Measurements from ENCODE around the gene SCN9A.

DNA sequence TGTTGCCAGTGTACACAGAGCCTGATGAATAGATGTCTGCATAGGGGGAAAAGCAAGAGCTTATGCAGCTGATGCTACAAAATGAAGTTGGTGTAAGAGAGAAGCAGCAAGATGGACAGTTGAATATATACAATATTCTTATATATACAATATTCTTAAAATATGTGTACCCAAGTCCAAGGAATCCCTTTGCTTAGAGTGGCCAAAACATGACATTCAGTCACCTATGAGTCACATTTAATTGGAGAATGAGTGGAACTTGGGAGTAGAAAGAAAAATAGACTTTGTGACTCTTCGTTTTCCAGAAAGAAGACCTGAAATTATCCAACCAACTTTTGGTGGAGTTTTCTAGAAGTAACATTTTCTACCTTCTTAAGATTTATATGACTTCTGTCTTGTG lies 81.8 kb downstream of the SCN9A start:
- TF ChIP-seq, protein P1, sequence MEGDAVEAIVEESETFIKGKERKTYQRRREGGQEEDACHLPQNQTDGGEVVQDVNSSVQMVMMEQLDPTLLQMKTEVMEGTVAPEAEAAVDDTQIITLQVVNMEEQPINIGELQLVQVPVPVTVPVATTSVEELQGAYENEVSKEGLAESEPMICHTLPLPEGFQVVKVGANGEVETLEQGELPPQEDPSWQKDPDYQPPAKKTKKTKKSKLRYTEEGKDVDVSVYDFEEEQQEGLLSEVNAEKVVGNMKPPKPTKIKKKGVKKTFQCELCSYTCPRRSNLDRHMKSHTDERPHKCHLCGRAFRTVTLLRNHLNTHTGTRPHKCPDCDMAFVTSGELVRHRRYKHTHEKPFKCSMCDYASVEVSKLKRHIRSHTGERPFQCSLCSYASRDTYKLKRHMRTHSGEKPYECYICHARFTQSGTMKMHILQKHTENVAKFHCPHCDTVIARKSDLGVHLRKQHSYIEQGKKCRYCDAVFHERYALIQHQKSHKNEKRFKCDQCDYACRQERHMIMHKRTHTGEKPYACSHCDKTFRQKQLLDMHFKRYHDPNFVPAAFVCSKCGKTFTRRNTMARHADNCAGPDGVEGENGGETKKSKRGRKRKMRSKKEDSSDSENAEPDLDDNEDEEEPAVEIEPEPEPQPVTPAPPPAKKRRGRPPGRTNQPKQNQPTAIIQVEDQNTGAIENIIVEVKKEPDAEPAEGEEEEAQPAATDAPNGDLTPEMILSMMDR (IDR thresholded peaks at IDR 0.05; ENCODE audit: insufficient read depth, low read length) = no peak
- TF ChIP-seq GABPA (IDR thresholded peaks at IDR 0.05; ENCODE audit: low read depth) = no peak
- TF ChIP-seq, protein P2, sequence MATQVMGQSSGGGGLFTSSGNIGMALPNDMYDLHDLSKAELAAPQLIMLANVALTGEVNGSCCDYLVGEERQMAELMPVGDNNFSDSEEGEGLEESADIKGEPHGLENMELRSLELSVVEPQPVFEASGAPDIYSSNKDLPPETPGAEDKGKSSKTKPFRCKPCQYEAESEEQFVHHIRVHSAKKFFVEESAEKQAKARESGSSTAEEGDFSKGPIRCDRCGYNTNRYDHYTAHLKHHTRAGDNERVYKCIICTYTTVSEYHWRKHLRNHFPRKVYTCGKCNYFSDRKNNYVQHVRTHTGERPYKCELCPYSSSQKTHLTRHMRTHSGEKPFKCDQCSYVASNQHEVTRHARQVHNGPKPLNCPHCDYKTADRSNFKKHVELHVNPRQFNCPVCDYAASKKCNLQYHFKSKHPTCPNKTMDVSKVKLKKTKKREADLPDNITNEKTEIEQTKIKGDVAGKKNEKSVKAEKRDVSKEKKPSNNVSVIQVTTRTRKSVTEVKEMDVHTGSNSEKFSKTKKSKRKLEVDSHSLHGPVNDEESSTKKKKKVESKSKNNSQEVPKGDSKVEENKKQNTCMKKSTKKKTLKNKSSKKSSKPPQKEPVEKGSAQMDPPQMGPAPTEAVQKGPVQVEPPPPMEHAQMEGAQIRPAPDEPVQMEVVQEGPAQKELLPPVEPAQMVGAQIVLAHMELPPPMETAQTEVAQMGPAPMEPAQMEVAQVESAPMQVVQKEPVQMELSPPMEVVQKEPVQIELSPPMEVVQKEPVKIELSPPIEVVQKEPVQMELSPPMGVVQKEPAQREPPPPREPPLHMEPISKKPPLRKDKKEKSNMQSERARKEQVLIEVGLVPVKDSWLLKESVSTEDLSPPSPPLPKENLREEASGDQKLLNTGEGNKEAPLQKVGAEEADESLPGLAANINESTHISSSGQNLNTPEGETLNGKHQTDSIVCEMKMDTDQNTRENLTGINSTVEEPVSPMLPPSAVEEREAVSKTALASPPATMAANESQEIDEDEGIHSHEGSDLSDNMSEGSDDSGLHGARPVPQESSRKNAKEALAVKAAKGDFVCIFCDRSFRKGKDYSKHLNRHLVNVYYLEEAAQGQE (IDR thresholded peaks at IDR 0.05; ENCODE audit: insufficient replicate concordance, low read depth) = no peak
- no peak for TF ChIP-seq POLR2AphosphoS5 (IDR thresholded peaks at IDR 0.05; ENCODE audit: low read depth)
- no peak for TF ChIP-seq SPI1 (IDR thresholded peaks at IDR 0.05; ENCODE audit: borderline replicate concordance, low read depth)
